GM12878 (cell line): Measurements from ENCODE around the gene DCN.

Experiments
- CREB1 ChIP-seq: IDR thresholded peaks from 2 replicates; pipeline ENCODE4 v1.6.1; 2012; ENCODE audit warnings: low read depth, mild to moderate bottlenecking, inconsistent platforms
- NFYB ChIP-seq: IDR thresholded peaks from 2 replicates; pipeline ENCODE4 v1.6.1; 2011; ENCODE audit warnings: low read depth, mild to moderate bottlenecking, low read length, improper control_type of control experiment, moderate library complexity; ENCODE audit not compliant: insufficient read depth
- POLR2A ChIP-seq: IDR thresholded peaks from 2 replicates; pipeline ENCODE4 v1.6.1; 2011; ENCODE audit warnings: low read depth, mild to moderate bottlenecking, low read length
- POLR2AphosphoS5 ChIP-seq: IDR thresholded peaks from 2 replicates; pipeline ENCODE4 v1.6.1; 2011; ENCODE audit warnings: mild to moderate bottlenecking, low read length, inconsistent platforms
- TAF1 ChIP-seq: IDR thresholded peaks from 2 replicates; pipeline ENCODE4 v1.6.1; 2011; ENCODE audit warnings: mild to moderate bottlenecking, low read depth, low read length, borderline replicate concordance
- TF ChIP-seq, protein P1 (sequence below), 3 experiments: IDR thresholded peaks in 2 of 3; conservative IDR thresholded peaks in 1 of 3; 2 replicates each; pipeline ENCODE4 v1.5.1; 2011; ENCODE audit warnings: low read depth in 3 of 3, low read length in 3 of 3, mild to moderate bottlenecking in 3 of 3, control low read depth in 2 of 3, moderate library complexity in 2 of 3, inconsistent platforms in 1 of 3, mixed read lengths in 1 of 3; ENCODE audit not compliant: control insufficient read depth in 2 of 3, insufficient read depth in 1 of 3; ENCODE audit errors: extremely low read depth in 1 of 3
- TF ChIP-seq, protein P2 (sequence below): fragments of 450-650 bp; IDR thresholded peaks from 2 replicates; pipeline ENCODE4 v1.6.1; 2017; ENCODE audit warnings: low read depth, mild to moderate bottlenecking, moderate library complexity

DNA sequence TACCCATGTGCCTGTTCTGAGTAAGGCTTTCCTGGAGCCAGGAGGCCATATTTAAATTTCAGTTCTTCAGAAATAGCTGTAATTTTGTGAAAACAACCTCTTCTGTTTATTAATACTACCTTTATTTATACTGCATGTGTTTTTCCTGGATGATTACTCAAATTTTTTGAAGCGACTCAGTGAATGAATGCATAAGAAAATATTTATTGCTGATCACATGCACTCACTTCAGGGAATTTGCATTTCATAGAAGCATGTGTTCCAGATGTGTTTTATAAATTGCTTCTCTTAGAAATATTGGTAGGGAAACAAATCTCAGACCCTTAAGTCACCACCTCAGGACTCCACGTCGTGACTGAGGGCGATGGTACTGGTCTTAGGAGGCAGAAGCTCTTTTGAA, 21.8 kb upstream of the DCN start:
- TF ChIP-seq, protein P1, sequence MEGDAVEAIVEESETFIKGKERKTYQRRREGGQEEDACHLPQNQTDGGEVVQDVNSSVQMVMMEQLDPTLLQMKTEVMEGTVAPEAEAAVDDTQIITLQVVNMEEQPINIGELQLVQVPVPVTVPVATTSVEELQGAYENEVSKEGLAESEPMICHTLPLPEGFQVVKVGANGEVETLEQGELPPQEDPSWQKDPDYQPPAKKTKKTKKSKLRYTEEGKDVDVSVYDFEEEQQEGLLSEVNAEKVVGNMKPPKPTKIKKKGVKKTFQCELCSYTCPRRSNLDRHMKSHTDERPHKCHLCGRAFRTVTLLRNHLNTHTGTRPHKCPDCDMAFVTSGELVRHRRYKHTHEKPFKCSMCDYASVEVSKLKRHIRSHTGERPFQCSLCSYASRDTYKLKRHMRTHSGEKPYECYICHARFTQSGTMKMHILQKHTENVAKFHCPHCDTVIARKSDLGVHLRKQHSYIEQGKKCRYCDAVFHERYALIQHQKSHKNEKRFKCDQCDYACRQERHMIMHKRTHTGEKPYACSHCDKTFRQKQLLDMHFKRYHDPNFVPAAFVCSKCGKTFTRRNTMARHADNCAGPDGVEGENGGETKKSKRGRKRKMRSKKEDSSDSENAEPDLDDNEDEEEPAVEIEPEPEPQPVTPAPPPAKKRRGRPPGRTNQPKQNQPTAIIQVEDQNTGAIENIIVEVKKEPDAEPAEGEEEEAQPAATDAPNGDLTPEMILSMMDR (IDR thresholded peaks at IDR 0.05 in 2 of 3, conservative IDR thresholded peaks at IDR 0.05 in 1 of 3; ENCODE audit: control insufficient read depth in 2 of 3, extremely low read depth in 1 of 3, insufficient read depth in 1 of 3, low read depth in 3 of 3, low read length in 3 of 3), result no peak
- no peak for TF ChIP-seq TAF1
- no peak for TF ChIP-seq NFYB
- no peak for TF ChIP-seq POLR2A
- no peak for TF ChIP-seq CREB1
- TF ChIP-seq POLR2AphosphoS5, result no peak
- TF ChIP-seq, protein P2, sequence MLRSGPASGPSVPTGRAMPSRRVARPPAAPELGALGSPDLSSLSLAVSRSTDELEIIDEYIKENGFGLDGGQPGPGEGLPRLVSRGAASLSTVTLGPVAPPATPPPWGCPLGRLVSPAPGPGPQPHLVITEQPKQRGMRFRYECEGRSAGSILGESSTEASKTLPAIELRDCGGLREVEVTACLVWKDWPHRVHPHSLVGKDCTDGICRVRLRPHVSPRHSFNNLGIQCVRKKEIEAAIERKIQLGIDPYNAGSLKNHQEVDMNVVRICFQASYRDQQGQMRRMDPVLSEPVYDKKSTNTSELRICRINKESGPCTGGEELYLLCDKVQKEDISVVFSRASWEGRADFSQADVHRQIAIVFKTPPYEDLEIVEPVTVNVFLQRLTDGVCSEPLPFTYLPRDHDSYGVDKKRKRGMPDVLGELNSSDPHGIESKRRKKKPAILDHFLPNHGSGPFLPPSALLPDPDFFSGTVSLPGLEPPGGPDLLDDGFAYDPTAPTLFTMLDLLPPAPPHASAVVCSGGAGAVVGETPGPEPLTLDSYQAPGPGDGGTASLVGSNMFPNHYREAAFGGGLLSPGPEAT, result no peak
